ENCODE results near the gene GPR39. TPM values are rescaled to one million over a fixed set of nuclear protein-coding genes. Genes with fewer than 3 reads are reported as not detected.

Gene GPR39
- total RNA-seq: 3.1 and 7.6 TPM in 2 replicates

GRCh38 chr2:132416723-132417395, at the start of gene GPR39:
Gene GPR39, plus strand, starts transcription at chr2:132416805.

DNA sequence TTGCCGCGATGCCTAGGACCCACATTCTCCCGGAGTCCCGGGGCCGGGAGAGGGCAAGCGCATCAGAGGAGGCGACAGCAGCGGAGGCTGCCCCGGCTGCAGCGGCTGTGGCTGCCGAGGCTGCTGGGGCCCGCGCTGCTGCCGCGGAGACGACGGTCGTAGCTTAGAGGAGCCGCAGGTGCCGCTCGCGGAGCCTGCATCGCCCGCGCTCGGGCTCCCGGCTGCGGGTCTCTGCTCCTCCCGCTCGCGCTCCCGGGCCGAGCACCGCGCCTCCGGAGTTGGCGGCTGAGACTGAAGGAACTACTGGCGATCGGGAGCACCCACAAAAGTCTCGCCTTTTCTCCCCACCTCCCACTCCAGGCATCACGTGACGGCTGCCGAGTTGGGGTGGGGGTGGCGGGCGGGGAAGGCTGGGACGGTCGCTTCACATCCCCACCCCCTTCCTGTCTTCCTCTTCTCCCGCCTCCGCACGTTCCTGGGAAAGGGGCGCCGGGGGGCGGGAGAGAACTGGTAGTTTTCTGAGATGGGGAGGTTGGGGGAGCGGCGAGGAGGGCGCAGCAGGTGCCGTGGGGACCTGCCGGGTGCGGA, 253.4 kb downstream of the GPR39 start, which contains the start of gene LYPD1:
LYPD1 (minus strand) TSS at position 298 of the 588 bp plus-strand sequence; CDS start at position 25, 273 bp downstream.

